Dermis blood vessel endothelial cell (primary cell): ENCODE measurements around the gene RAD51B. TPM values are rescaled to one million over a fixed set of nuclear protein-coding genes. Genes with fewer than 3 reads are reported as not detected.

Source experiments
- DNase-seq: peaks from one replicate; pipeline ENCODE4 v3.0.0; 2010
- total RNA-seq: library from RNA; depleted of rRNA; stranded (reverse); fragments of >200 nt; gene quantifications from 2 replicates; pipeline ENCODE4 v1.2.3, GENCODE V29; 2014

Gene RAD51B
- total RNA-seq, 1 donor from 2014 or later = 22.8 TPM

DNA sequence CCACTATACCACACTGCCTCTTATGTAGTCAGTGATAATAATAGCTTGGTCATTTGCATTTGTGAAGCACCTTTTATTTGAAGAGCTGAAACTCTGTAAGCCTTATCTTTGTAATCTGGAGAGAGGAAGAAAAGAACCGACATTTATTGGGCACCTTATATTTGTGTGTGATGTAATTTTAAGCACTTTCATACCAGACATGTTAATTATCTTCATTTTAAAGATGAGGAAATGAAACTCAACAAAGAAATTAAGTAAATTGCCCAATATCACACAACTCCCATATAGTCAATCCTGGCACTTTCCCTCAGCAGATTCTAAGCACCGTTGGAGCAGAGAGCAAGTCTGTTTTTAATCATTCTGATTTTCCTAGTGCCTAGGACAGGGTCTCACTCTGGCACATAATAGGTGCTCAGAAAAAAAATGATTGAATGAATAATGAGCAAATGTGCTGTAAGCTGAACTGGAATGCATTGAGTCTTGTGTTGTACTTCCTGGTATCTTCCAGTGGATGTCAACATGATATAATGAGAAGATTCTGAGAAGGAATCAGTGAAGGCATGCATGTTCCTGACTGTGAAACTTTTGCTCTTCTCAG lies 554.4 kb downstream of the RAD51B start:
- no peak for DNase-seq

DNA sequence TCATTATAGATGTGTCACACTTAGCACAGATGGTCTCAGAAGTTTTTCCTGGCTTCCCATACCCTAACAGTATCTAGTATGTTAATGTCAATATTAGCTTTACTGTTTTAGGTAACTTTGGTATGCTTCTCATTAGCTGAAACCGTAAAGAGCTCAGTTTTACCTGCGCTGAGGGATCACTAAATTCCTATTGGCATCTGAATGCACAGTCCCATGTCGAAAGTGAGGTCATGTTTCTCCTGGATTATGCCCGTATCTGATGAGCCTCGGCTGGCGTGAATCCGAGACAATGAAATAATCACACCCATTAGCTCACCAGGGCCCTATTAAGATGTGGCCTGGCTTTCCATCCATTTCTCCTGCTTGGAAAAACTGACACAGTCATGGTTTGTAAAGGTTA lies 555.1 kb downstream of the RAD51B start:
- DNase-seq = no peak

- no peak for DNase-seq
Observed at GRCh38 chr14:68375376-68375775, 555.8 kb downstream of the RAD51B start.

DNA sequence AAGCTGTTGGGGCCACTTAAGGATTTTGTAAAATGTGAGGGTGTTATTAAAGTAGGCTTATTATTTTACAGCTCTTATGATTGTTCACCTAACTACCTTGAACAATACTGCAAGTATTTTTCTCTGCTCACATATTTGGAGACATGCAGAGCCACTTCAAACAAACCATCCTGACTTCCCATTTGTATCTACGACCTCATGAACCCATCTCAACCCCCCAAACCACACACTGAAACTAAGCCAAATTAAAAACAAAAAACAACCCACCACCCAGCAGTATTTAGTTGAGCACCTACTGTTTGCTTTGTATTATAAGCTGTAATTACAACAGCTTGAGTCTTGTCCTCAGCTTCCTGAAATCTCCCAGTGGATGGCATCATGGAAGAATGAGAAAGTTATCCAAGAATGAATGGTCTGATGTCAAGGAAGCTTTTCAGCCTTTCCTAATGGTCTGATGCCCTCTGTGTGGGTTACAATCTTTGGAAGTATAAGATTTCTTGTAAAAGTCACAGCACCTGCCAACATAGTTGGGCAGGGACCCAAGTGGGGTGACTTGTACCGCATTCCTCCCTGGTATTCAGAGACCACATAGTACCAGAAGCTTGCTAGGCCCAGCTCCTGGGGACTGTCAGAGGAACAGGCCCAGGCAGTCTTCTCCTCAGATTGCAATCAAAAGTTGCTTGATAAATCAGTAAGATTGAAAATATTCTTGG lies 556.6 kb downstream of the RAD51B start:
- DNase-seq = no peak

DNA sequence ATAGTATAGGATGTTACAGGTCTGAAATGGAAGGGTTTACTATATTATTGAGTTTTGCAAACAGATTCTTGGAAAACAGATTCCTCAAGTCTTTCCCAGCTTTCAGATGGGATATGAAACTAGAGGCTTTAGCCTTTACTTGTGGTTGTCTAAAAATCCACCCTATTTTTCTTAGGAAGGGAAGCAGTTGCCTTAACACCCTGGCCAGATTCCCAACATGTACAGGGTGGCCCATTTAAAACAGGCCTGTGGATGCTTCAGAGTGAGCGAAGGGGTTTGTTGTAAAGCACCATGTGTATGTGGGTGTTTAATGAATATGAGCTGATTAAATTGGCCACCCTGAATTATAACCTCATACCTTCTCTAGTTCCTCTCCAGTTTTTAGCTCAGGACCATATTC lies 557.4 kb downstream of the RAD51B start:
- no peak for DNase-seq

DNA sequence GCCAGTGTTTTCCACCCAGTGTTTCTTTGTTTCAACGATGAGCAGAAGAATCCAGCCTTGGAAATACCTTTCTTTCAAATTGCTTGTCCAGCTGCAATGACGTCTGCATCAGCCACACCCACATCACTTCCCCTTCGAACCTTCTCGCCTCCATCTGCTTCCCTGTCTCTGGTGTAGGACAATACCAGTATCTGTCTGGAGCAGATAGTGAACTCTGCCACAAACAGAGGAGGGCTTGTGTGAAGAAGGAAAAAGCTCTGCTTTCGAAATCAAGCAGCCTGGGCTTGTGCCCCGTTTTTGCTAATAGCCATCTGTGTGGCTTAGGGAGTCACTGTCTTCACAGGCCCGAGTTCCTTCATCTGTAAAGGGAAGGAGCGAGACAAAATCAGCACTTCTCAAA lies 557.9 kb downstream of the RAD51B start:
- DNase-seq = peak; percentile 84

GRCh38 chr14:68379510-68380328 lies 560.1 kb downstream of the RAD51B start:
- DNase-seq = peak; percentile 82

- no peak for DNase-seq
Observed at GRCh38 chr14:68380329-68380741, 560.8 kb downstream of the RAD51B start.

- DNase-seq = no peak
Observed at GRCh38 chr14:68384335-68384734, 564.8 kb downstream of the RAD51B start.

GRCh38 chr14:68384881-68385280 lies 565.3 kb downstream of the RAD51B start:
- no peak for DNase-seq

- DNase-seq = no peak
Observed at GRCh38 chr14:68386446-68386845, 566.9 kb downstream of the RAD51B start.

- no peak for DNase-seq
Observed at GRCh38 chr14:68386950-68387779, 567.6 kb downstream of the RAD51B start.

DNA sequence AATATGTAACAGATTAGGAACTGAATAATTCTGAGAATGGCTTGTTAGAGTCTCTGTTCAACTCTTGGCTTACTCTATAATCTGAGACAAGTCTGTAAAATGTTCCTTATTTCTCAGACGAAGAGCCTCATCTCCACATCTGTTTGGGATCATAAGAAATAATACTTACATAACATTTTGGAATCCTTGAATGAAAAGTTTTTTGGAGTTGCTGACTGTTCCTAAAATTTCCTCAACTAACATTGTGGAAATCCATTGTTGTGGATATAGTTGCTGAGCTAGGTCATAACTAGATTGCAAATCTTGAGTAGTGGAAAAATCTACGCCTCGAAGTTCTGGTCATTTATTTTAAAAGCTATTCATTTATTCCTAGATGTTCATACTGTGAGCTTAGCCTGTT lies 570.4 kb downstream of the RAD51B start:
- DNase-seq = no peak

GRCh38 chr14:68390741-68391140 lies 571.2 kb downstream of the RAD51B start:
- no peak for DNase-seq

DNA sequence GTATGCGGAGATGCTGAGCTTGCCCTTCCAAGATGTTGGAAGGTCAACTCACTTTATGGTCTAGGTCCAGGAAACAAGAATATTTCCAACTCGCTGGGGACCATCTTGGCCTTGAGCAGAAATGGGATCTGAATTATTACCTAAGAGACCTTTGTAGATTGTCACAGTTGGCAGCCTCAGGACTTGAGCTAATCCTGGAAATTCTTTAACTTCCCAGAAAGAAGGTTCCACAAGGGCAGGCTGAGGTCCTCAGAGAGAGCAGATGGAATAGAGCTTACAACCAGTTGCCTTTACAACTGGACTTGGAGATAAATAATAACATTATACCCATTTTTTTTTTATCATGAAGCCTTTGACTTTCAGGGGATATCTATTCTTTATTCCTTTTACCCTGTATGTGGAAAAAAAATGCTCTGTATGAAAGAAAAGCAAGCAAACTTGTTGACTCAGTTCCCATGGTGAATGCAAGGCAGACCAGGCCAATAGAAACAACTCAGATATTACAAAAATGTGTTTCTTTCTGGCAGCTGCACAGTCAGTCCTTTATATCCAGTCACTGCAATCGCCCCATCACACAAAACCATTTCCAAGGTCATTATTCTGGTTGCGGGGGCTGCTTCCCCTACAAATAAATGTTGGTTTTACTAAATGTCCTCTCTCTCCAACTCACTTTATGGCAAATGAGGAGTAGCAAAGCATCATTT lies 571.9 kb downstream of the RAD51B start:
- no peak for DNase-seq

DNA sequence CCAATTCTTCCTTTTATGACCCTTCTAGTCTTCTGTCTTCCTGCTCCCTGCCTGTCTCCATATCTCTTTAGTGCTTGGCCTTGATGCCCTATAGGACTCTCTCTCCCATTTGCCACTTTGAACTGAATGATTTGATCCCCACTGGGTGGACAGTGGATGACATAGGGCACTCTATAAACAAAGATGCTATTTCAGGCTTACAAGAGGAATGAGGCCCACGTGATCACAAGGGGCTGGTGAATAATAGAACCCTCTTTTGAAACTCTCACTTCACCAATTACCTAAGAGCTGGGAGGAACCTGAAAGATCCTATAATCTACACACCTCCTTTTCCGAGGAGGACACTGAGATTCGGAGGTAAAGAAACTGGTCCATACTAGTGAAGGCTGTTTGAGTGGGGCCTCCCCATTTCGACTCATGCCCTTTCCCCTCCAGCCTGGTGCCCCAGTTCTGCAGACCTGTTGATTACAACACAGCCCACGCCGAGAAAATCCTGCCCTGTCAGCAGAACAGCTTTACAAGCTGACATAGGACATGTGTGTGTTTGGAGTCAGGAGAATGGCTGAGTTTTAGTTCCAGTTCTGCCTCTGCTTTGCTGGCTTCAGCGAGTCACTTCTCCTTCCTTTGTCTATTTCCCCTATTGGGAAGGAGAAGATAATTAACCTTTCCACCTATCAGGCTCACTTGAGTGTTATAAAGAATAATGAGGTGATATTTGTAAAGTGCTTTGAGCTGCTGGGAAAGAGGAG lies 573.0 kb downstream of the RAD51B start:
- no peak for DNase-seq

- no peak for DNase-seq
Observed at GRCh38 chr14:68393259-68393658, 573.7 kb downstream of the RAD51B start.

DNA sequence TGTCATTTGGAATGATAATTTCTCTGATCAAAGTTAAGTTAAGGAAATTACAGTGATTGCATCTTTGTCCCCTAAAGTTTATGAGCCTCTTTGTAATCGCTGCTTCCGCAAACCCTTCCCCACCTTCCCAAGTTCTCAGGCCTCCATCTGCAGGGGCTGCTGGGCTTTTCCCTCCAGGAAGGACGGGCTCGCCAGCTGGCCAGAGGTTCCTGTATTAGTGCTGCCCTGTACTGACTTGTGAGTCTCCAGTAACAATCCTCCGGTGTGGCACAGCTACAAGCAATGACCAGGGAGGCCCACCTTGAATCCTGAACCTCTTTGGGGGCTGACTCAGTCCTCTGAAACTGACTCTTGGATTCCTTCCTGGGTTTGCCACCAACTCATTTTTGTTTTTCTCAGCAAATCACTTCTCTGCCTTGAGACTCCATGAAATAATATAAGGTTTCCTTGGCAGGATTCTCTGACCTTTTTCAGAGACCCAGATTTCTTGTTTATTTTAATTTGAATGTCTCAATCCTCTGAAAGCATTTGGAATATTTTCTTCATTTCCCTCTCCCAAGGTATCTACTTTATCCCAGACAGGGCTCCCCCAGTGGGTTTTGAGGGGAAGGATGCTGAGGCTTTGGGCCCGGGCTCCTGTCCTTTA lies 574.7 kb downstream of the RAD51B start:
- DNase-seq = no peak

DNA sequence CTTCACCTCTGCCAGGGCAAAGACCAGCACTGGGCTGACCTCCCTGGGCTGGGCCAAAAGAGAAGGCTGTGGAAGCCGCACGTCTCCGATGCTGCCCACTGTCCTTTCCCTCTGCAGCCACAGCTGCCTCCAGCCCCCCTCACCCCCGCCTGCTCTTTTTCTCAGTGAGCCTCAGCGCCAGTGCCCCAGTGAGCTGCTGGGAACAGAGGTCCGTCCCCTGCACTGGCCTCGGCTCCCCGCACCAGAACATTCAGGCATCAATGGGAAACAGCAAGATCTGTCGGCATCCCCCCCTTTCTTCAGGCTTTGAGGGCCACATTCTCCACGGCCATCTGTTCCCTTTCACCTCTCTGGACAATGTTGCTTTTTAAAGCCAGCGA lies 575.2 kb downstream of the RAD51B start:
- DNase-seq = no peak

- DNase-seq = no peak
Observed at GRCh38 chr14:68395604-68396003, 576.0 kb downstream of the RAD51B start.

- DNase-seq = no peak
Observed at GRCh38 chr14:68396461-68396860, 576.9 kb downstream of the RAD51B start.
